CD4-positive, alpha-beta T cell treated with Interleukin-15 for 1 hour (primary cell): ENCODE data around the gene CROCC.

Experiments
- DNase-seq: peaks from one replicate; pipeline ENCODE4 v3.0.0-alpha.2; 2020

The CROCC gene

DNA sequence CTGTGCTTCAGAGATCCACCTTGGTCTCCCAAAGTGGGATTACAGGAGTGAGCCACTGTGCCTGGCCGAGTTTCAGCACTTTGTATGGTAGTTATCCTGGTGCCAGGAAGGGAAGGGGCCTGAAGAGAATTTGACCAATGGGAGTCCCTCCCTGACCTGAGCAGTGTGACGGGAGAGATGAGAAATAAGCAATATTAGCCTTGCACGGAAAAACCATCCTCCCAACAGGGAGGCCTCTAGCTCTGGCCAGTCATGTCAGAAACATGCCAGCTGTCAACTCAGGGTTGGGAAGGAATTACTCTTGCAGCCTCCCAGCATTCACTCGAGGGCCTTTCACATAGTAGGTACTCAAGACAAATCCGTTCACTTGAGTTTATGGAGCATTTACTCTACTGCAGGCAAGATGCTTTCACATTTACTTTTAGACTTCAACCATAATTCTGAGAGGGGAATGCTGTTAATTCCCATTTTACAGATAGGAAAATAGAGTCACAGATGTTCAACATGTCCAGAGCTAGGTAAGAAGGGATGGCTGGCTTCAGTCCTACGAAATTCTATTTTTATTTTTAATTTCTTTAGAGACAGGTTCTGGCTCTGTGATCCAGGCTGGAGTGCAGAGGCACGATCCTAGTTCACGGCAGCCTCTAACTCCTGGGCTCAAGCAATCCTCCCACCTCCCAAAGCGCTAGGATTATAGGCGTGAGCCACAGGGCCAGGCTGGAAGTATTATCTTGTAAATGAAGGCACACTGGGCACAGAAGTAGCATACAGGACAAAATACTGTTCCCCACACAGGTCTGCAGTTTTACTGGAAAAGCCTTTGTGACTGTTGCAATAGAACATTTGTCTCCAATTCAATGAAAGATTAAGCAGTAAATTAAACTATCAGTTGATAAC, 93.2 kb downstream of the CROCC start:
- DNase-seq: no peak

DNA sequence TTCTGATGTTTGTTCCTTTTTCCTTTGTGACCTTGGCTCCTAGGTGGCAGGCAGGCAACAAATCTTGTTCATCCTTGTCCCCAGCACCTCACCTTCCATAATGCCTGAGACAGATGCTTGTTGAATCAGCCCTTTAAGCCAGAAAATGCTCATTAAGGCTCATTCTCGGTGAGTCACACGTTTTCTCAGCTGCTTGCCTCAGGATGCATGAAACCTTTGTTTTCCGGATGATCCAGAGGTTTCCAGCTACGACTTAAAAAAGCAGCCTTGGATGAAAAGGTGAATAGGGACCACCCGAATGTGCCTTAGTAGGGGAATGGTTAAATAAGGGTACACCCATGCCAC, 94.6 kb downstream of the CROCC start:
- DNase-seq: no peak

DNA sequence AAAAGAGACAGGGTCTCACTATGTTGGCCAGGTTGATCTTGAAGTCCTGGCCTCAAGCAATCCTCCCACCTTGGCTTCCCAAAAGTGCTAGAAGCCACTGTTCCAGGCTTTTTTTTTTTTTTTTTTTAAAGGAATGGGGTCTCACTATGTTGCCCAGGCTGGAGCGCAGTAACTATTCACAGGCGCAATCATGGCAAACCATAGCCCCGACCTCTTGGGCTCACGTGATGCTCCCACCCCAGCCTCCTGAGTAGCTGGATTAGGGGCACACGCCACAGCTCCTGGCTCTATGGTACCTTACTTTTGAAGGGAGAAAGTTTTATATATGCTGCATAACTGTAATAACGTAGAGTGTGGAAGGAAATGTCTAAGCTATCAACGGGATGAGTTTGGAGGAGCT, 95.7 kb downstream of the CROCC start:
- no peak for DNase-seq

- no peak for DNase-seq
These were observed 97.1 kb downstream of the CROCC start for GRCh38 chr1:17018849-17019248.

DNA sequence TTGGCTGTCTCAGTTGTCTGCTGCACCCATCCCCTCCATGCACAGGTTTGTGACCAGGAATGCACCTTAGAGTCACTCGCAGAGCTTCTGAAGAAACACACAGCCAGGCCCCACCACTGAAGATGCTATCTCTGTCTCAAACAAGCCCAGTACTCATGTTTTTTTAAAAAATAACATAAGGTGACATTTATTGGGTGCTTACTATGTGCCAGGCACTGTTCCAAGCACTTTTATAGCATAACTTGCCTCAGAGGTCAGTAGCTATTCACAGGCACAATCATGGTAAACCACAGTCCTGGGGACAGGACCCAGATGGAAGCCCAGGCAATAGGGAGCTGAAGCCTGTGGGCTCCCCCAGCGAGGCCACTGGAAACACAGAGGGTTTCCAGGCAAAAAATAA, 98.8 kb downstream of the CROCC start:
- no peak for DNase-seq

GRCh38 chr1:17021896-17022295, 100.2 kb downstream of the CROCC start:
- no peak for DNase-seq
